ENCODE results near the gene LY9. TPM values are rescaled to one million over a fixed set of nuclear protein-coding genes. Genes with fewer than 3 reads are reported as not detected.
"Not testable (repeated sequence)": the region's sequence is repeated elsewhere in the genome, so short reads cannot be mapped to it uniquely, and the experiment has no call there.

Gene LY9
- total and polyA plus RNA-seq, 2 of the 13 experiments (the other 11 are each of a cell fraction or from before 2014, with no cell fraction given): not detected

GRCh38 chr1:160866695-160867260, 70.8 kb downstream of the LY9 start (continued):
- TF ChIP-seq SKIL (CRISPR knock-in tag; IDR thresholded peaks at IDR 0.05; ENCODE audit: borderline replicate concordance) (no peak), PBX2 (CRISPR knock-in tag; IDR thresholded peaks at IDR 0.05) (no peak), TBX3 (IDR thresholded peaks at IDR 0.05; ENCODE audit: borderline replicate concordance) (no peak), ZNF740 (CRISPR knock-in tag; IDR thresholded peaks at IDR 0.05) (no peak), PHF5A (CRISPR knock-in tag; IDR thresholded peaks at IDR 0.05; ENCODE audit: low read depth, unreplicated experiment) (no peak), GATAD1 (CRISPR knock-in tag; IDR thresholded peaks at IDR 0.05) (no peak), ATF6 (CRISPR knock-in tag; conservative IDR thresholded peaks at IDR 0.05) (no peak), BRCA1 (CRISPR knock-in tag; IDR thresholded peaks at IDR 0.05) (no peak)

- ATAC-seq; FAIRE-seq; H3K79me2 ChIP-seq (ENCODE audit: insufficient read depth, low read length); H2AFZ ChIP-seq (ENCODE audit: low read length); H3K4me2 ChIP-seq (ENCODE audit: low read depth, low read length); DNase-seq (ENCODE audit: low spot score); H3K9me3 ChIP-seq (ENCODE audit: low read length); H3K27me3 ChIP-seq (ENCODE audit: control insufficient read depth in 1 of 2, insufficient read depth in 2 of 2, low read length in 2 of 2); H3K27ac ChIP-seq (ENCODE audit: extremely low read length, insufficient read depth, low read length); intact Hi-C loops (cut with micrococcal nuclease; ENCODE audit: unreplicated experiment); H3K36me3 ChIP-seq (replicated peaks in 1 of 2; ENCODE audit: control insufficient read depth in 1 of 2, insufficient read depth in 2 of 2, low read length in 2 of 2); H4K20me1 ChIP-seq (ENCODE audit: insufficient read depth, low read length); CTCF ChIA-PET (ENCODE audit: low intra/inter-chr PET ratio, low total read pairs); in situ Hi-C loops (cut with HindIII; ENCODE audit: extremely low pct_ligation_motif_present, low pct_unique_long_range_greater_than_20kb); H3K4me3 ChIP-seq (replicated peaks in 1 of 3; ENCODE audit: insufficient read depth in 1 of 3, low read depth in 2 of 3, low read length in 3 of 3); H3K9ac ChIP-seq (ENCODE audit: insufficient read depth, low read depth, low read length); BruUV-seq (replicated peaks); POLR2A ChIA-PET: not testable (repeated sequence)
- 45% methylated on average over 4 of the region's 4 CpGs for WGBS (ENCODE audit: low lambda C conversion rate)
- peaks cover 28% of the 10 kb centered on the region for H3K4me1 ChIP-seq (ENCODE audit: insufficient read depth, low read length)
These were observed 71.7 kb downstream of the LY9 start for GRCh38 chr1:160867651-160868050.

All from HepG2 (cell line).